CD4-positive, alpha-beta memory T cell (primary cell): Measurements from ENCODE around the gene CANT1. TPM values are rescaled to one million over a fixed set of nuclear protein-coding genes. Genes with fewer than 3 reads are reported as not detected.

Source experiments
- CTCF ChIA-PET: fragments of 350-600 bp; sonication (Branson Sonifier 250); formaldehyde crosslinking; loops from one replicate; lab custom pipeline; 2021; ENCODE audit warnings: inconsistent platforms; ENCODE audit not compliant: partially characterized antibody; lab: Charles Lee
- POLR2A ChIA-PET: fragments of 350-600 bp; sonication (Branson Sonifier 250); formaldehyde crosslinking; loops from one replicate; lab custom pipeline; 2021; ENCODE audit not compliant: partially characterized antibody; lab: Charles Lee
- DNase-seq, 5 donors: peaks; one replicate each; pipeline versions ENCODE4 v3.0.0 to v3.0.0-alpha.2; 2020 to 2022; ENCODE audit warnings: mixed read lengths in 1 of 5
- H3K27ac ChIP-seq: one replicate; pipeline ENCODE4 v1.7.0; 2013; ENCODE audit warnings: low read depth, low read length
- H3K27me3 ChIP-seq: 2 replicates; pipeline ENCODE4 v1.7.0; 2013; ENCODE audit warnings: mild to moderate bottlenecking, low read length, moderate library complexity; ENCODE audit not compliant: insufficient read depth
- H3K36me3 ChIP-seq: 2 replicates; pipeline ENCODE4 v1.7.0; 2013; ENCODE audit warnings: mild to moderate bottlenecking, low read length, moderate library complexity; ENCODE audit not compliant: insufficient read depth
- H3K4me1 ChIP-seq: 2 replicates; pipeline ENCODE4 v1.7.0; 2013; ENCODE audit warnings: mild to moderate bottlenecking, low read length, moderate library complexity; ENCODE audit not compliant: insufficient read depth
- H3K4me3 ChIP-seq, 2 donors: one replicate each; pipeline ENCODE4 v1.7.0; 2013; ENCODE audit warnings: low read length in 2 of 2, mild to moderate bottlenecking in 1 of 2
- H3K9me3 ChIP-seq, 2 donors: one replicate each; pipeline ENCODE4 v1.7.0; 2013; ENCODE audit warnings: low read length in 2 of 2, control low read depth in 1 of 2; ENCODE audit not compliant: control insufficient read depth in 1 of 2
- H3K27ac Mint-ChIP-seq, 7 donors: one replicate each; pipeline ENCODE4 v1.8.0; 2020 to 2021; ENCODE audit warnings: mixed read lengths in 7 of 7, mild to moderate bottlenecking in 6 of 7, inconsistent platforms in 3 of 7, moderate library complexity in 3 of 7
- H3K27me3 Mint-ChIP-seq, 2 donors: one replicate each; pipeline ENCODE4 v1.8.0; 2020 to 2021; ENCODE audit warnings: mixed read lengths in 2 of 2
- H3K36me3 Mint-ChIP-seq, 2 donors: one replicate each; pipeline ENCODE4 v1.8.0; 2020 to 2021; ENCODE audit warnings: mixed read lengths in 2 of 2, inconsistent platforms in 1 of 2, mild to moderate bottlenecking in 1 of 2
- H3K4me1 Mint-ChIP-seq, 4 donors: one replicate each; pipeline ENCODE4 v1.8.0; 2020 to 2021; ENCODE audit warnings: mixed read lengths in 4 of 4, mild to moderate bottlenecking in 1 of 4
- H3K4me3 Mint-ChIP-seq, 8 donors: one replicate each; pipeline ENCODE4 v1.8.0; 2020 to 2021; ENCODE audit warnings: mixed read lengths in 8 of 8, mild to moderate bottlenecking in 7 of 8, moderate library complexity in 6 of 8, inconsistent platforms in 3 of 8
- H3K9me3 Mint-ChIP-seq, 8 donors: one replicate each; pipeline ENCODE4 v1.8.0; 2020 to 2021; ENCODE audit warnings: mixed read lengths in 8 of 8, mild to moderate bottlenecking in 5 of 8, inconsistent platforms in 3 of 8, moderate library complexity in 1 of 8
- intact Hi-C: fragments of 100-400 bp; cut with micrococcal nuclease; formaldehyde crosslinking; loops from one replicate; pipeline ENCODE4 v1.15.1; 2023
- polyA plus RNA-seq, 2 donors: library from polyadenylated mRNA; unstranded; fragments of 300-500 nt; fragmentation: Illumina TruSeq; gene quantifications; one replicate each; pipeline ENCODE4 v1.2.3, GENCODE V29; 2021
- total RNA-seq, 2 experiments: library from RNA; stranded (reverse); gene quantifications; one replicate each; pipeline ENCODE4 v1.2.3, GENCODE V29; 2021

The CANT1 gene
- total and polyA plus RNA-seq, 4 experiments from 2014 or later, result 7.2 to 59.4 (median 34.2) TPM

- ChIA-PET POLR2A (no interaction called here), CTCF (interaction anchor here (1.6 kb wide), 1 partner anchor 11 kb away, joined by 5 read pairs; no protein-coding TSS in a partner anchor)
- Histone ChIP-seq H3K4me1 (peaks cover 50% of the 10 kb centered on the region), H3K27me3 (no peaks in the 10 kb centered on the region), H3K27ac (no peak overlapping the region), H3K36me3 (peaks cover 9% of the 10 kb centered on the region), H3K9me3 (no peaks in the 10 kb centered on the region), H3K4me3 (no peak overlapping the region)
- Mint-ChIP-seq H3K4me1 (peaks cover 34 to 65% (median 51%) of the 10 kb centered on the region in 4 donors), H3K27ac (peak overlapping the region; percentile 59 to 98 (median 88)), H3K4me3 (peak overlapping the region in 7 of 8 donors; percentile 39 to 96 (median 72)), H3K9me3 (peaks cover 0 to 3% (median 0%) of the 10 kb centered on the region in 8 donors), H3K36me3 (peaks cover 0 to 22% of the 10 kb centered on the region in 2 donors), H3K27me3 (no peaks in the 10 kb centered on the region)
- intact Hi-C loops, result no loop called here
- DNase-seq, result no peak
Observed at GRCh38 chr17:79006794-79007503, 2.6 kb downstream of the CANT1 start.

- Histone ChIP-seq H3K27ac (peak overlapping the region; percentile 13), H3K4me3 (no peak overlapping the region), H3K4me1 (peaks cover 50% of the 10 kb centered on the region), H3K9me3 (no peaks in the 10 kb centered on the region), H3K27me3 (no peaks in the 10 kb centered on the region), H3K36me3 (peaks cover 9% of the 10 kb centered on the region)
- intact Hi-C loops, result no loop called here
- ChIA-PET CTCF (interaction anchor here (1.6 kb wide), 1 partner anchor 10 kb away, joined by 5 read pairs; no protein-coding TSS in a partner anchor), POLR2A (no interaction called here)
- DNase-seq, result no peak
- Mint-ChIP-seq H3K27me3 (no peaks in the 10 kb centered on the region), H3K27ac (peak overlapping the region; percentile 29 to 88 (median 74)), H3K36me3 (peaks cover 0 to 29% of the 10 kb centered on the region in 2 donors), H3K4me1 (peaks cover 35 to 65% (median 52%) of the 10 kb centered on the region in 4 donors), H3K9me3 (peaks cover 0 to 3% (median 0%) of the 10 kb centered on the region in 8 donors), H3K4me3 (peak overlapping the region in 6 of 8 donors; percentile 17 to 62 (median 54))
Observed at GRCh38 chr17:79006046-79006445, 3.5 kb downstream of the CANT1 start.

- H3K27me3 ChIP-seq, result no peaks in the 10 kb centered on the region
- peaks cover 48% of the 10 kb centered on the region for H3K4me1 ChIP-seq
- POLR2A ChIA-PET, result no interaction called here
- peaks cover 9% of the 10 kb centered on the region for H3K36me3 ChIP-seq
- Mint-ChIP-seq H3K27ac (peak overlapping the region; percentile 42 to 85 (median 67)), H3K4me3 (peak overlapping the region in 7 of 8 donors; percentile 17 to 63 (median 47)), H3K27me3 (no peaks in the 10 kb centered on the region), H3K36me3 (peaks cover 2 to 35% of the 10 kb centered on the region in 2 donors), H3K9me3 (peaks cover 0 to 5% (median 0%) of the 10 kb centered on the region in 8 donors), H3K4me1 (peaks cover 35 to 57% (median 49%) of the 10 kb centered on the region in 4 donors)
- H3K9me3 ChIP-seq, result no peaks in the 10 kb centered on the region
- peak in 4 of 5 donors; percentile 16 to 26 (median 18) for DNase-seq
- CTCF ChIA-PET, result interaction anchor here (1.6 kb wide), 1 partner anchor 9 kb away, joined by 5 read pairs; no protein-coding TSS in a partner anchor
- intact Hi-C loops, result no loop called here
- peak overlapping the region; percentile 13 for H3K27ac ChIP-seq
- no peak overlapping the region for H3K4me3 ChIP-seq
Observed at GRCh38 chr17:79005063-79005861, 4.3 kb downstream of the CANT1 start.

GRCh38 chr17:79003661-79004411, 5.7 kb downstream of the CANT1 start:
- Mint-ChIP-seq H3K9me3 (peaks cover 0 to 2% (median 0%) of the 10 kb centered on the region in 8 donors), H3K27ac (peak overlapping the region in 2 of 7 donors; percentile 36 to 42), H3K36me3 (peaks cover 5 to 33% of the 10 kb centered on the region in 2 donors), H3K4me1 (peaks cover 37 to 48% (median 44%) of the 10 kb centered on the region in 4 donors), H3K4me3 (peak overlapping the region in 1 of 8 donors; percentile 25), H3K27me3 (no peaks in the 10 kb centered on the region)
- H3K4me3 ChIP-seq, result no peak overlapping the region
- DNase-seq, result no peak
- POLR2A ChIA-PET, result no interaction called here
- no peak overlapping the region for H3K27ac ChIP-seq
- CTCF ChIA-PET, result interaction anchor here (1.7 kb wide), 1 partner anchor 10 kb away, joined by 10 read pairs; no protein-coding TSS in a partner anchor
- H3K27me3 ChIP-seq, result no peaks in the 10 kb centered on the region
- H3K36me3 ChIP-seq, result peaks cover 17% of the 10 kb centered on the region
- peaks cover 40% of the 10 kb centered on the region for H3K4me1 ChIP-seq
- H3K9me3 ChIP-seq, result no peaks in the 10 kb centered on the region
- intact Hi-C loops, result no loop called here

GRCh38 chr17:79002796-79003593, 6.6 kb downstream of the CANT1 start:
- H3K4me1 ChIP-seq, result peaks cover 32% of the 10 kb centered on the region
- intact Hi-C loops, result no loop called here
- H3K36me3 ChIP-seq, result peaks cover 21% of the 10 kb centered on the region
- no peak overlapping the region for H3K27ac ChIP-seq
- peaks cover 31 to 40% (median 35%) of the 10 kb centered on the region in 4 donors for H3K4me1 Mint-ChIP-seq
- no peaks in the 10 kb centered on the region for H3K9me3 ChIP-seq
- H3K27ac Mint-ChIP-seq, result peak overlapping the region in 5 of 7 donors; percentile 4 to 64 (median 36)
- peaks cover 7 to 33% of the 10 kb centered on the region in 2 donors for H3K36me3 Mint-ChIP-seq
- H3K27me3 Mint-ChIP-seq, result no peaks in the 10 kb centered on the region
- CTCF ChIA-PET, result interaction anchor here (1.7 kb wide), 1 partner anchor 9 kb away, joined by 10 read pairs; no protein-coding TSS in a partner anchor
- DNase-seq, result no peak
- H3K27me3 ChIP-seq, result no peaks in the 10 kb centered on the region
- POLR2A ChIA-PET, result interaction anchor here (0.6 kb wide), 1 partner anchor 14 kb away, joined by 3 read pairs; no protein-coding TSS in a partner anchor
- no peak overlapping the region for H3K4me3 ChIP-seq
- no peak overlapping the region for H3K4me3 Mint-ChIP-seq
- peaks cover 0 to 2% (median 0%) of the 10 kb centered on the region in 8 donors for H3K9me3 Mint-ChIP-seq

GRCh38 chr17:79002291-79002690, 7.3 kb downstream of the CANT1 start:
- Histone ChIP-seq H3K9me3 (no peaks in the 10 kb centered on the region), H3K27me3 (no peaks in the 10 kb centered on the region), H3K36me3 (peaks cover 28% of the 10 kb centered on the region), H3K4me1 (peaks cover 24% of the 10 kb centered on the region), H3K4me3 (no peak overlapping the region), H3K27ac (no peak overlapping the region)
- Mint-ChIP-seq H3K27me3 (no peaks in the 10 kb centered on the region), H3K36me3 (peaks cover 12 to 40% of the 10 kb centered on the region in 2 donors), H3K4me1 (peaks cover 26 to 33% (median 30%) of the 10 kb centered on the region in 4 donors), H3K4me3 (no peak overlapping the region), H3K27ac (peak overlapping the region in 5 of 7 donors; percentile 4 to 64 (median 19)), H3K9me3 (peaks cover 0 to 2% (median 0%) of the 10 kb centered on the region in 8 donors)
- POLR2A ChIA-PET, result no interaction called here
- DNase-seq, result no peak
- CTCF ChIA-PET, result interaction anchor here (1.7 kb wide), 1 partner anchor 8 kb away, joined by 10 read pairs; no protein-coding TSS in a partner anchor
- intact Hi-C loops, result no loop called here
